Ishikawa (cell line): ENCODE results near the gene SOS2.

Source experiments
- CEBPB ChIP-seq: IDR thresholded peaks from 2 replicates; pipeline ENCODE4 v1.6.1; 2012
- CREB1 ChIP-seq: IDR thresholded peaks from 2 replicates; pipeline ENCODE4 v1.6.1; 2012; ENCODE audit warnings: low read depth
- EGR1 ChIP-seq: IDR thresholded peaks from 2 replicates; pipeline ENCODE4 v1.6.1; 2012
- EP300 ChIP-seq: IDR thresholded peaks from 2 replicates; pipeline ENCODE4 v1.6.1; 2012; ENCODE audit warnings: borderline replicate concordance
- FOXM1 ChIP-seq: IDR thresholded peaks from 2 replicates; pipeline ENCODE4 v1.6.1; 2012; ENCODE audit warnings: low read depth, borderline replicate concordance
- NFIC ChIP-seq: IDR thresholded peaks from 2 replicates; pipeline ENCODE4 v1.6.1; 2012
- RAD21 ChIP-seq: IDR thresholded peaks from 2 replicates; pipeline ENCODE4 v1.6.1; 2012; ENCODE audit warnings: low read depth
- REST ChIP-seq: IDR thresholded peaks from 2 replicates; pipeline ENCODE4 v1.6.1; 2012; ENCODE audit warnings: low read depth, mild to moderate bottlenecking
- TAF1 ChIP-seq: IDR thresholded peaks from 2 replicates; pipeline ENCODE4 v1.6.1; 2012; ENCODE audit warnings: low read depth, mild to moderate bottlenecking
- TCF12 ChIP-seq: IDR thresholded peaks from 2 replicates; pipeline ENCODE4 v1.6.1; 2012; ENCODE audit warnings: low read depth
- TEAD4 ChIP-seq: IDR thresholded peaks from 2 replicates; pipeline ENCODE4 v1.6.1; 2012
- YY1 ChIP-seq: IDR thresholded peaks from 2 replicates; pipeline ENCODE4 v1.6.1; 2012; ENCODE audit warnings: low read depth
- ZBTB7A ChIP-seq: IDR thresholded peaks from 2 replicates; pipeline ENCODE4 v1.6.1; 2012; ENCODE audit warnings: low read depth
- TF ChIP-seq, protein P1 (sequence below): IDR thresholded peaks from 2 replicates; pipeline ENCODE4 v1.6.1; 2012
- TF ChIP-seq, protein P2 (sequence below): IDR thresholded peaks from 2 replicates; pipeline ENCODE4 v1.6.1; 2012

SOS2 gene

DNA sequence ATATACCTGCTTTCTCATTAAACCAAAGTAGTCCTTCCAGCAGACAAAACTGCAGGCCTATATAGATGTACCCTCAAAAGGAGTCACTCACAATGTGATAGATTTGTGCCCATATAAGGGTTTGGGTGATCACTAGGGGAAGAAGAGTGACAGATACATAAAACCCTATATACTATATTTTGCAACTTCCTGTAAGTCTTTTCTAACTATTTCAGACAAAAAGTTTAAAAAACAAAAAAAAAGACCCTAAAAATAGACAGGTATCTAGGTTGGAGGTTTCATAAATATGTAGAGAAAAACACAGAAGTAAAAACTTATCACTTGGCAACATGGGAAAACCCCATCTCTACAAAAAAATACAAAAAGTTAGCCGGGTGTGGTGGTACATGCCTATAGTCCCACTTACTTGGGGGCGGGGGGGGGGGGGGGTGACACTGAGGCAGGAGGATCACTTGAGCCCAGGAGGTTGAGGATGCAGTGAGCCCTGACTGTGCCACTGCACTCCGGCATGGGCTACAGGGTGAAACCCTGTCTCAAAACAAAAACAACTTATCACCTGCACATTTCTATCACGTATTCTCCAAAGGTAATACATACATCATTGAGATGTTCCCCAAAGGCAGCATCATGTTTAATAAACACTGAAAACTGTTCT lies 117.9 kb downstream of the SOS2 start:
- TF ChIP-seq TAF1 (no peak), TCF12 (no peak), CREB1 (no peak), NFIC (no peak), REST (no peak), EP300 (no peak), CEBPB (no peak), FOXM1 (no peak), TEAD4 (no peak), RAD21 (no peak), EGR1 (no peak), ZBTB7A (no peak)
- TF ChIP-seq, protein P1, sequence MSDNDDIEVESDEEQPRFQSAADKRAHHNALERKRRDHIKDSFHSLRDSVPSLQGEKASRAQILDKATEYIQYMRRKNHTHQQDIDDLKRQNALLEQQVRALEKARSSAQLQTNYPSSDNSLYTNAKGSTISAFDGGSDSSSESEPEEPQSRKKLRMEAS: no peak
- TF ChIP-seq, protein P2, sequence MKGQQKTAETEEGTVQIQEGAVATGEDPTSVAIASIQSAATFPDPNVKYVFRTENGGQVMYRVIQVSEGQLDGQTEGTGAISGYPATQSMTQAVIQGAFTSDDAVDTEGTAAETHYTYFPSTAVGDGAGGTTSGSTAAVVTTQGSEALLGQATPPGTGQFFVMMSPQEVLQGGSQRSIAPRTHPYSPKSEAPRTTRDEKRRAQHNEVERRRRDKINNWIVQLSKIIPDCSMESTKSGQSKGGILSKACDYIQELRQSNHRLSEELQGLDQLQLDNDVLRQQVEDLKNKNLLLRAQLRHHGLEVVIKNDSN: no peak

- TF ChIP-seq, protein P1: no peak
- TF ChIP-seq EP300 (no peak), CEBPB (no peak), TEAD4 (no peak), EGR1 (no peak), YY1 (no peak), TAF1 (no peak)
- TF ChIP-seq, protein P2: no peak
Observed at GRCh38 chr14:50110323-50111037, 120.9 kb downstream of the SOS2 start.

- no peak for TF ChIP-seq REST
- no peak for TF ChIP-seq CREB1
- TF ChIP-seq EP300: no peak
- no peak for TF ChIP-seq FOXM1
- TF ChIP-seq TEAD4: no peak
- TF ChIP-seq ZBTB7A: no peak
- TF ChIP-seq, protein P2: no peak
- no peak for TF ChIP-seq NFIC
- no peak for TF ChIP-seq CEBPB
- TF ChIP-seq TAF1: no peak
- TF ChIP-seq, protein P1: no peak
- no peak for TF ChIP-seq RAD21
- TF ChIP-seq EGR1: no peak
Observed at GRCh38 chr14:50109342-50109741, 122.0 kb downstream of the SOS2 start.

- TF ChIP-seq CREB1: no peak
- TF ChIP-seq YY1: no peak
- TF ChIP-seq REST: no peak
- no peak for TF ChIP-seq TEAD4
- no peak for TF ChIP-seq CEBPB
- no peak for TF ChIP-seq FOXM1
- no peak for TF ChIP-seq RAD21
- TF ChIP-seq ZBTB7A: no peak
- TF ChIP-seq NFIC: no peak
- TF ChIP-seq, protein P2: no peak
- TF ChIP-seq, protein P1: no peak
- TF ChIP-seq EP300: no peak
- TF ChIP-seq EGR1: no peak
- no peak for TF ChIP-seq TCF12
- no peak for TF ChIP-seq TAF1
Observed at GRCh38 chr14:50107850-50108249, 123.5 kb downstream of the SOS2 start.
